Hepatocyte (in vitro differentiated cells): ENCODE measurements around the gene SGF29. TPM values are rescaled to one million over a fixed set of nuclear protein-coding genes. Genes with fewer than 3 reads are reported as not detected.

Experiments
- DNase-seq: peaks from one replicate; pipeline ENCODE4 v3.0.0-alpha.2; 2016; ENCODE audit warnings: low spot score
- H2AFZ ChIP-seq: fragments of 200-600 bp; sonication (generic); 2 replicates; pipeline ENCODE4 v1.6.0; 2016; ENCODE audit warnings: antibody characterized with exemption, mild to moderate bottlenecking
- H3K27ac ChIP-seq: fragments of 200-600 bp; sonication (generic); 2 replicates; pipeline ENCODE4 v1.5.1; 2016; ENCODE audit warnings: mild to moderate bottlenecking
- H3K27me3 ChIP-seq: fragments of 200-600 bp; sonication (generic); 2 replicates; pipeline ENCODE4 v1.6.1; 2016
- H3K36me3 ChIP-seq: fragments of 200-600 bp; sonication (generic); replicated peaks from 2 replicates; pipeline ENCODE4 v1.5.1; 2016; ENCODE audit warnings: low read depth; ENCODE audit not compliant: insufficient read depth
- H3K4me1 ChIP-seq: fragments of 200-600 bp; sonication (generic); 2 replicates; pipeline ENCODE4 v1.5.1; 2016; ENCODE audit warnings: mild to moderate bottlenecking, moderate library complexity; ENCODE audit not compliant: insufficient read depth
- H3K4me2 ChIP-seq: fragments of 200-600 bp; sonication (generic); 2 replicates; pipeline ENCODE4 v1.6.0; 2016
- H3K4me3 ChIP-seq: fragments of 200-600 bp; sonication (generic); 2 replicates; pipeline ENCODE4 v1.5.1; 2016; ENCODE audit warnings: mild to moderate bottlenecking
- H3K79me2 ChIP-seq: fragments of 200-600 bp; sonication (generic); 2 replicates; pipeline ENCODE4 v1.6.0; 2017; ENCODE audit warnings: mild to moderate bottlenecking
- H3K9me2 ChIP-seq: fragments of 200-600 bp; sonication (generic); replicated peaks from 2 replicates; pipeline ENCODE4 v1.6.0; 2017; ENCODE audit warnings: mild to moderate bottlenecking; ENCODE audit not compliant: insufficient read depth
- H3K9me3 ChIP-seq: fragments of 200-600 bp; sonication (generic); 2 replicates; pipeline ENCODE4 v1.5.1; 2016; ENCODE audit warnings: low read depth, mild to moderate bottlenecking
- H4K20me1 ChIP-seq: fragments of 200-600 bp; sonication (generic); 2 replicates; pipeline ENCODE4 v1.6.0; 2016; ENCODE audit warnings: mild to moderate bottlenecking; ENCODE audit not compliant: insufficient read depth, poor library complexity, severe bottlenecking
- EZH2 ChIP-seq: fragments of 200-600 bp; sonication (generic); IDR thresholded peaks from 2 replicates; pipeline ENCODE4 v1.6.1; 2016; ENCODE audit warnings: antibody characterized with exemption, mild to moderate bottlenecking, borderline replicate concordance
- EZH2phosphoT487 ChIP-seq: fragments of 200-600 bp; sonication (generic); IDR thresholded peaks from one replicate; pipeline ENCODE4 v1.6.1; 2018; ENCODE audit warnings: antibody characterized with exemption, mild to moderate bottlenecking, low read depth, moderate library complexity; ENCODE audit not compliant: unreplicated experiment, severe bottlenecking
- WGBS: methylation state at CpG from one replicate; pipeline ENCODE4 v1.1.6; 2016; ENCODE audit warnings: low lambda C conversion rate; ENCODE audit errors: missing lambda C conversion rate; 5-methylcytosine and 5-hydroxymethylcytosine counted together
- polyA plus RNA-seq: library from polyadenylated mRNA; unstranded; fragments of >200 nt; fragmentation: Nextera tagmentation; extraction: Ambion mirVana; gene quantifications from 2 replicates; pipeline ENCODE4 v1.2.1, GENCODE V29; 2016
- total RNA-seq: library from RNA; depleted of rRNA; stranded (reverse); fragments of >200 nt; gene quantifications from 2 replicates; pipeline ENCODE4 v1.2.3, GENCODE V29; 2014
- TF ChIP-seq, protein P1 (sequence below): fragments of 200-600 bp; sonication (generic); IDR thresholded peaks from 2 replicates; pipeline ENCODE4 v1.5.1; 2016; ENCODE audit warnings: antibody characterized with exemption, mild to moderate bottlenecking; ENCODE audit not compliant: poor library complexity

The SGF29 gene
- total and polyA plus RNA-seq, 2 experiments from 2014 or later: 12.7 to 14.1 TPM

DNA sequence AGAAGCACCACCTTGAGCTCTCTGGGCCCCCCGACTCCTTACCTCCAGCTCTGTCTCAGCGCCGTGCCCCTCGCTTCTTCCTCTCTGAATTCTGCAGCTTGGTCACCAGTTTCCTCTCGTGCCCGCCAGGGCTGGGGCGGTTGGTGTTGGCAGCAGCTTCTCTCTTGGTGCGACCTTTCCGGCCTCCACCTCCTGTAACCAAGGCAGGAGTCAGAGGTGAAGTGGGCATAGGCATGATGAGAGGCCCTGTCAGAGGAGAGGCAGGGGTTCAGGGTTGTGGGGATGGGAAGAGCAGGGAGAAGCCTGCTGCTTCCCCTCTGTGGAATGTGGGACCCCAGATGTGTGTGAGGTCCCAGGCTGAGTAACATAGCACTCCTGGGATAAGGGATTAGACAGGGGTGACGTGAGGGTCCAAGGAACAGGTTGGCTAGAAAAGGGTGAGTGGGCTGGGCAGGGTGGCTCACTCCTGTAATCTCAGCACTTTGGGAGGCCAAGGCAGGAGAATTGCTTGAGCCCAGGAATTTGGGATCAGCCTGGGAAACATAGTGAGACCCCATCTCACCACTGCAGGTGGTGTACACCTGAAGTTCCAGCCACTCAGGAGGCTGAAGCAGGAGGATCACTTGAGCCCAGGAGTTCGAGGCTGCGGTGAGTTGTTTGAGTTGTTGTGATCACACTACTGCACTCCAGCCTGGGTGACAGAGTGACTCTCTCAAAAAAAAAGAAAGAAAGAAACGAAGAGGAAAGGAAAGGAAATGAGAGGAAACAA, 15.6 kb upstream of the SGF29 start:
- Histone ChIP-seq H3K36me3 (no peaks in the 10 kb centered on the region), H3K27me3 (no peaks in the 10 kb centered on the region), H3K79me2 (peaks cover 9% of the 10 kb centered on the region), H3K27ac (peak overlapping the region; percentile 89), H3K9me2 (no peaks in the 10 kb centered on the region), H3K4me2 (peak overlapping the region; percentile 72), H4K20me1 (no peaks in the 10 kb centered on the region), H3K4me1 (peaks cover 13% of the 10 kb centered on the region), H2AFZ (peak overlapping the region; percentile 10), H3K9me3 (no peaks in the 10 kb centered on the region), H3K4me3 (no peak overlapping the region)
- WGBS: 95% methylated on average over 13 of the region's 13 CpGs
- TF ChIP-seq, protein P1, sequence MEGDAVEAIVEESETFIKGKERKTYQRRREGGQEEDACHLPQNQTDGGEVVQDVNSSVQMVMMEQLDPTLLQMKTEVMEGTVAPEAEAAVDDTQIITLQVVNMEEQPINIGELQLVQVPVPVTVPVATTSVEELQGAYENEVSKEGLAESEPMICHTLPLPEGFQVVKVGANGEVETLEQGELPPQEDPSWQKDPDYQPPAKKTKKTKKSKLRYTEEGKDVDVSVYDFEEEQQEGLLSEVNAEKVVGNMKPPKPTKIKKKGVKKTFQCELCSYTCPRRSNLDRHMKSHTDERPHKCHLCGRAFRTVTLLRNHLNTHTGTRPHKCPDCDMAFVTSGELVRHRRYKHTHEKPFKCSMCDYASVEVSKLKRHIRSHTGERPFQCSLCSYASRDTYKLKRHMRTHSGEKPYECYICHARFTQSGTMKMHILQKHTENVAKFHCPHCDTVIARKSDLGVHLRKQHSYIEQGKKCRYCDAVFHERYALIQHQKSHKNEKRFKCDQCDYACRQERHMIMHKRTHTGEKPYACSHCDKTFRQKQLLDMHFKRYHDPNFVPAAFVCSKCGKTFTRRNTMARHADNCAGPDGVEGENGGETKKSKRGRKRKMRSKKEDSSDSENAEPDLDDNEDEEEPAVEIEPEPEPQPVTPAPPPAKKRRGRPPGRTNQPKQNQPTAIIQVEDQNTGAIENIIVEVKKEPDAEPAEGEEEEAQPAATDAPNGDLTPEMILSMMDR: no peak
- TF ChIP-seq EZH2 (no peak), EZH2phosphoT487 (no peak)
- no peak for DNase-seq

DNA sequence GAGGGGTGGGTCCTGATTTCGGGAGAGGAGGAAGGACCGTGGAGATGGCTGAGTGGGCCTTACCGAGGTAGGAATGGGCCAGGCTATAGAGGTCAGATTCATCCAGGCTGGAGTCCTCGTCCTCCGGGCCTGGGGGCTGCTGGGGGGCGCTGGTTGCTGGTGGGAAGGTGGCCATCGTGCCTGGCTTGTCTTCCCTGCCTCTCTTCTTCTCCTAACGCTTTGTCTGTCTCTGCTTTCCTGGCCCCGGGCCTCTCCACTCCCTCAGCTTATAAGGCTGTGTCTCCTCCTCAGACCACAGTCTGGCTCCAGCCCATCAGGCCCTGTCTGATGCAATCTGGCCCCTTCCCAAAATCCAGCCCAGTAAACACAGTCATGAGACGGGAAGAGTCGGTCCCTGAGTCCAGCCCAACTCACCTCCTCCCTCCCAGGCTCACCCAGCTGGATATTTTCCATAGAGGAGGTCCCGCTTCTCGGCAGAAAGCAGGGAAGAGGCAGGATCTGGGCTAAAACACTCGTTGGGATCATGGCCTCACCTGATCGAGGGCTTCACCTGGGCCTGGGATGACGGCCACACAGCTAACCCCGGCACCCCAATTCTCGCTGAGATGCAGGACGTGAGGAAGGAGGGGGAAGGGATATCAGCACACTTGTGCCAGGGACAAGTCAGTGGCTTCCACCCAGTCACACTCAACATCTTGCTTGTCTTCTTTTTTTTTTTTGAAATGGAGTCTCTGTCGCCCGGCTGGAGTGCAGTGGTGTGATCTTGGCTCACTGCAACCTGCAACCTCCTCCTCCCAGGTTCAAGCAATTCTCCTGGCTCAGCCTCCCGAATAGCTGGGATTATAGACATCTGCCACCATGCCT, 14.8 kb upstream of the SGF29 start, which contains the start of gene NUPR1:
NUPR1 (minus strand) TSS at position 242 of the 864 bp plus-strand sequence; CDS start at position 175, 67 bp downstream.
- no peaks in the 10 kb centered on the region for H3K9me2 ChIP-seq
- H3K4me1 ChIP-seq: peaks cover 13% of the 10 kb centered on the region
- no peaks in the 10 kb centered on the region for H3K9me3 ChIP-seq
- peak; percentile 87 for DNase-seq
- peak within 1 kb of the TSS; percentile 10 for H2AFZ ChIP-seq
- no peak within 1 kb of the TSS for H3K4me3 ChIP-seq
- H3K27ac ChIP-seq: peak within 1 kb of the TSS; percentile 89
- peaks cover 9% of the 10 kb centered on the region for H3K79me2 ChIP-seq
- peak within 1 kb of the TSS; percentile 72 for H3K4me2 ChIP-seq
- H3K36me3 ChIP-seq: no peaks in the 10 kb centered on the region
- no peaks in the 10 kb centered on the region for H4K20me1 ChIP-seq
- H3K27me3 ChIP-seq: no peaks in the 10 kb centered on the region
- 65% methylated on average over 22 of the region's 22 CpGs for whole genome bisulfite sequencing
- TF ChIP-seq EZH2 (no peak), EZH2phosphoT487 (no peak)
- TF ChIP-seq, protein P1: no peak

DNA sequence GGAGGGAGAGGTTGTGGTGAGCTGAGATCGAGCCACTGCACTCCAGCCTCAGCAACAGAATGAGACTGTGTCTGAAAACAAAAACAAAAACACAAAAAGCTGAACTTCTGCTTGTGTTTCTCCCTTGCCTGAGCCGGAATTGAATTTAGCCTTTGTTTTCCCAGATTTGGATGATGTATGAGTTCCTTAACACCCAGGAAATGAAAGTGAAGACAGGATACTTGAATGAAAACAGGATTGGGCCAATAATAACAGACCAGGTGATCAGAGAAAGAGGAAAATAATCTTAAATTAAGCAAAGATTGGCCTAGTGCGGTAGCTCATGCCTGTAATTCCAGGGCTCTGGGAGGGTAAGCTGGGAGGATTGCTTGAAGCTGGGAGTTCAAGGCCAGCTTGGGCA, 13.4 kb upstream of the SGF29 start:
- TF ChIP-seq EZH2 (no peak), EZH2phosphoT487 (no peak)
- TF ChIP-seq, protein P1: no peak
- WGBS: 95% methylated on average over 3 of the region's 3 CpGs
- H2AFZ ChIP-seq: no peak overlapping the region
- no peak overlapping the region for H3K4me2 ChIP-seq
- no peaks in the 10 kb centered on the region for H4K20me1 ChIP-seq
- H3K4me3 ChIP-seq: no peak overlapping the region
- no peaks in the 10 kb centered on the region for H3K36me3 ChIP-seq
- no peaks in the 10 kb centered on the region for H3K27me3 ChIP-seq
- H3K4me1 ChIP-seq: peaks cover 13% of the 10 kb centered on the region
- no peaks in the 10 kb centered on the region for H3K9me3 ChIP-seq
- no peak overlapping the region for H3K27ac ChIP-seq
- no peaks in the 10 kb centered on the region for H3K9me2 ChIP-seq
- peaks cover 9% of the 10 kb centered on the region for H3K79me2 ChIP-seq
- DNase-seq: no peak
